ENCODE results near the gene MS4A15.

Gene MS4A15

GRCh38 chr11:60780774-60781173 lies 24.1 kb downstream of the MS4A15 start:
- no peak for TF ChIP-seq GATA3 (IDR thresholded peaks at IDR 0.05; ENCODE audit: low read depth, low read length)
- TF ChIP-seq GATA2 (IDR thresholded peaks at IDR 0.05; ENCODE audit: low read depth, low read length), result no peak

- TF ChIP-seq GATA2 (IDR thresholded peaks at IDR 0.05; ENCODE audit: low read depth, low read length) (no peak), GATA3 (IDR thresholded peaks at IDR 0.05; ENCODE audit: low read depth, low read length) (no peak)
These were observed 24.8 kb downstream of the MS4A15 start for GRCh38 chr11:60781286-60781980.

GRCh38 chr11:60781981-60782316 lies 25.3 kb downstream of the MS4A15 start:
- TF ChIP-seq GATA2 (IDR thresholded peaks at IDR 0.05; ENCODE audit: low read depth, low read length), result no peak
- TF ChIP-seq GATA3 (IDR thresholded peaks at IDR 0.05; ENCODE audit: low read depth, low read length), result no peak

- TF ChIP-seq GATA3 (IDR thresholded peaks at IDR 0.05; ENCODE audit: low read depth, low read length), result no peak
- no peak for TF ChIP-seq GATA2 (IDR thresholded peaks at IDR 0.05; ENCODE audit: low read depth, low read length)
These were observed 25.9 kb downstream of the MS4A15 start for GRCh38 chr11:60782393-60783140.

- TF ChIP-seq GATA3 (IDR thresholded peaks at IDR 0.05; ENCODE audit: low read depth, low read length) (no peak), GATA2 (IDR thresholded peaks at IDR 0.05; ENCODE audit: low read depth, low read length) (no peak)
These were observed 26.4 kb downstream of the MS4A15 start for GRCh38 chr11:60783141-60783484.

- TF ChIP-seq GATA3 (IDR thresholded peaks at IDR 0.05; ENCODE audit: low read depth, low read length) (no peak), GATA2 (IDR thresholded peaks at IDR 0.05; ENCODE audit: low read depth, low read length) (no peak)
These were observed 27.2 kb downstream of the MS4A15 start for GRCh38 chr11:60783911-60784310.

GRCh38 chr11:60785136-60785535 lies 28.5 kb downstream of the MS4A15 start, which contains the start of gene MS4A10:
TSS of gene MS4A10 (plus strand) at chr11:60785333. CDS start at chr11:60790336, 5,003 bp downstream.
- no peak for TF ChIP-seq GATA2 (IDR thresholded peaks at IDR 0.05; ENCODE audit: low read depth, low read length)
- TF ChIP-seq GATA3 (IDR thresholded peaks at IDR 0.05; ENCODE audit: low read depth, low read length), result no peak

GRCh38 chr11:60785806-60786361 lies 29.2 kb downstream of the MS4A15 start:
- TF ChIP-seq GATA2 (IDR thresholded peaks at IDR 0.05; ENCODE audit: low read depth, low read length) (no peak), GATA3 (IDR thresholded peaks at IDR 0.05; ENCODE audit: low read depth, low read length) (no peak)

- TF ChIP-seq GATA3 (IDR thresholded peaks at IDR 0.05; ENCODE audit: low read depth, low read length) (no peak), GATA2 (IDR thresholded peaks at IDR 0.05; ENCODE audit: low read depth, low read length) (no peak)
These were observed 30.3 kb downstream of the MS4A15 start for GRCh38 chr11:60786811-60787567.

GRCh38 chr11:60788401-60789125 lies 31.9 kb downstream of the MS4A15 start:
- TF ChIP-seq GATA2 (IDR thresholded peaks at IDR 0.05; ENCODE audit: low read depth, low read length), result no peak
- no peak for TF ChIP-seq GATA3 (IDR thresholded peaks at IDR 0.05; ENCODE audit: low read depth, low read length)

GRCh38 chr11:60790726-60791125 lies 34.1 kb downstream of the MS4A15 start:
- no peak for TF ChIP-seq GATA3 (IDR thresholded peaks at IDR 0.05; ENCODE audit: low read depth, low read length)
- TF ChIP-seq GATA2 (IDR thresholded peaks at IDR 0.05; ENCODE audit: low read depth, low read length), result no peak

- TF ChIP-seq GATA3 (IDR thresholded peaks at IDR 0.05; ENCODE audit: low read depth, low read length) (no peak), GATA2 (IDR thresholded peaks at IDR 0.05; ENCODE audit: low read depth, low read length) (no peak)
These were observed 34.7 kb downstream of the MS4A15 start for GRCh38 chr11:60791153-60791933.

GRCh38 chr11:60792521-60792920 lies 35.9 kb downstream of the MS4A15 start:
- TF ChIP-seq GATA2 (IDR thresholded peaks at IDR 0.05; ENCODE audit: low read depth, low read length) (no peak), GATA3 (IDR thresholded peaks at IDR 0.05; ENCODE audit: low read depth, low read length) (no peak)
